K562 (cell line): ENCODE measurements around the gene HNRNPA2B1. TPM values are rescaled to one million over a fixed set of nuclear protein-coding genes. Genes with fewer than 3 reads are reported as not detected.

Experiments
- ARID1B ChIP-seq: fragments of 450-650 bp; IDR thresholded peaks from 2 replicates; pipeline ENCODE4 v1.6.1; 2016; ENCODE audit warnings: antibody characterized with exemption, mild to moderate bottlenecking, inconsistent platforms
- ASH1L ChIP-seq: fragments of 450-650 bp; IDR thresholded peaks from 2 replicates; pipeline ENCODE4 v1.6.1; 2018; ENCODE audit warnings: borderline replicate concordance, mild to moderate bottlenecking, low read depth; ENCODE audit not compliant: partially characterized antibody
- CREBBP ChIP-seq: IDR thresholded peaks from one replicate; pipeline ENCODE4 v1.6.1; 2012; ENCODE audit warnings: low read depth, mild to moderate bottlenecking, control low read depth, inconsistent platforms, low read length
- GATAD2B ChIP-seq: fragments of 450-650 bp; IDR thresholded peaks from 2 replicates; pipeline ENCODE4 v1.6.1; 2017; ENCODE audit warnings: mild to moderate bottlenecking, borderline replicate concordance
- JUND ChIP-seq, 2 experiments: IDR thresholded peaks; 2 replicates in 1 of 2; 3 replicates in 1 of 2; pipeline ENCODE4 v1.6.1; 2011; ENCODE audit warnings: borderline replicate concordance in 2 of 2, low read depth in 2 of 2, low read length in 2 of 2, improper control_type of control experiment in 1 of 2, missing biosample characterization in 1 of 2, missing genetic modification characterization in 1 of 2, missing genetic modification reagents in 1 of 2
- MAFG ChIP-seq: fragments of 450-650 bp; conservative IDR thresholded peaks from 2 replicates; pipeline ENCODE4 v1.6.1; 2016; ENCODE audit warnings: missing genetic modification characterization, missing compliant biosample characterization
- NFRKB ChIP-seq: fragments of 450-650 bp; IDR thresholded peaks from 2 replicates; pipeline ENCODE4 v1.6.1; 2016; ENCODE audit warnings: low read depth
- SNIP1 ChIP-seq: fragments of 450-650 bp; IDR thresholded peaks from 2 replicates; pipeline ENCODE4 v1.7.1; 2017; ENCODE audit warnings: low read depth, mild to moderate bottlenecking
- STAG1 ChIP-seq: sonication (generic); formaldehyde crosslinking; IDR thresholded peaks from 2 replicates; pipeline ENCODE4 v1.5.0; 2020; ENCODE audit warnings: missing genetic modification reagents, borderline replicate concordance
- TEAD4 ChIP-seq, 2 experiments: sonication (generic) in 1 of 2; formaldehyde crosslinking in 1 of 2; IDR thresholded peaks; 2 replicates each; pipeline versions ENCODE4 v1.6.1 to v1.8.0; 2012 to 2022; ENCODE audit warnings: borderline replicate concordance in 1 of 2, inconsistent platforms in 1 of 2, low read length in 1 of 2, mild to moderate bottlenecking in 1 of 2, missing genetic modification reagents in 1 of 2
- ZFP30 ChIP-seq: fragments of 250-450 bp; sonication (Bioruptor Pico); IDR thresholded peaks from 2 replicates; pipeline ENCODE4 v1.8.0; 2022; ENCODE audit warnings: moderate library complexity, mild to moderate bottlenecking, inconsistent platforms, borderline replicate concordance
- ZNF133 ChIP-seq: fragments of 250-450 bp; sonication (Bioruptor Pico); IDR thresholded peaks from 2 replicates; pipeline ENCODE4 v1.4.0; 2020; ENCODE audit warnings: mild to moderate bottlenecking
- ZNF174 ChIP-seq: fragments of 250-450 bp; sonication (Bioruptor Pico); IDR thresholded peaks from 2 replicates; pipeline ENCODE4 v1.4.0; 2020; ENCODE audit warnings: mild to moderate bottlenecking
- polyA plus RNA-seq, 8 experiments: library from polyadenylated mRNA; depleted of rRNA in 4 of 8; stranded (reverse) in 5 of 8; unstranded in 3 of 8; fragments of >200 nt; fragmentation: Nextera tagmentation in 2 of 8; fragmentation: Illumina TruSeq in 1 of 8; extraction: Ambion mirVana in 2 of 8; extraction: Trizol in 1 of 8; gene quantifications; 2 replicates each; pipeline versions ENCODE4 v1.2.1 to v1.2.3, GENCODE V29; 2011 to 2014; ENCODE audit warnings: inconsistent platforms in 1 of 8, missing spikeins in 1 of 8
- total RNA-seq, 7 experiments: library from RNA; depleted of rRNA in 6 of 7; stranded (reverse); fragments of >200 nt in 6 of 7; fragmentation: Illumina TruSeq in 2 of 7; extraction: Trizol in 2 of 7; gene quantifications; 2 replicates each; pipeline versions ENCODE4 v1.2.1 to v1.2.3, GENCODE V29; 2011 to 2021; ENCODE audit warnings: low replicate concordance in 1 of 7
- TF ChIP-seq, protein P1 (sequence below): fragments of 250-450 bp; sonication (Bioruptor Pico); IDR thresholded peaks from 2 replicates; pipeline ENCODE4 v1.8.0; 2021; ENCODE audit warnings: moderate library complexity, mild to moderate bottlenecking, inconsistent platforms
- TF ChIP-seq, protein P2 (sequence below): fragments of 250-450 bp; sonication (Bioruptor Pico); IDR thresholded peaks from 2 replicates; pipeline ENCODE4 v1.5.0; 2020; ENCODE audit warnings: mild to moderate bottlenecking, borderline replicate concordance
- TF ChIP-seq, protein P3 (sequence below): sonication (generic); formaldehyde crosslinking; IDR thresholded peaks from 2 replicates; pipeline ENCODE4 v1.5.0; 2020; ENCODE audit warnings: missing genetic modification reagents
- TF ChIP-seq, protein P4 (sequence below): fragments of 200-800 bp; sonication (Bioruptor generic); IDR thresholded peaks from 2 replicates; pipeline ENCODE4 v1.6.1; 2017; ENCODE audit warnings: missing genetic modification characterization, missing compliant biosample characterization
- TF ChIP-seq, protein P5 (sequence below), 2 experiments: fragments of 450-650 bp in 1 of 2; sonication (generic) in 1 of 2; formaldehyde crosslinking; conservative IDR thresholded peaks; 2 replicates each; pipeline versions ENCODE4 v1.4.0 to v1.8.1; 2020 to 2022; ENCODE audit warnings: mild to moderate bottlenecking in 1 of 2, missing genetic modification reagents in 1 of 2

Gene HNRNPA2B1
- total and polyA plus RNA-seq, 9 of the 15 experiments (the other 6 are each of a cell fraction or from before 2014, with no cell fraction given) = 630 to 1,989 (median 865) TPM

DNA sequence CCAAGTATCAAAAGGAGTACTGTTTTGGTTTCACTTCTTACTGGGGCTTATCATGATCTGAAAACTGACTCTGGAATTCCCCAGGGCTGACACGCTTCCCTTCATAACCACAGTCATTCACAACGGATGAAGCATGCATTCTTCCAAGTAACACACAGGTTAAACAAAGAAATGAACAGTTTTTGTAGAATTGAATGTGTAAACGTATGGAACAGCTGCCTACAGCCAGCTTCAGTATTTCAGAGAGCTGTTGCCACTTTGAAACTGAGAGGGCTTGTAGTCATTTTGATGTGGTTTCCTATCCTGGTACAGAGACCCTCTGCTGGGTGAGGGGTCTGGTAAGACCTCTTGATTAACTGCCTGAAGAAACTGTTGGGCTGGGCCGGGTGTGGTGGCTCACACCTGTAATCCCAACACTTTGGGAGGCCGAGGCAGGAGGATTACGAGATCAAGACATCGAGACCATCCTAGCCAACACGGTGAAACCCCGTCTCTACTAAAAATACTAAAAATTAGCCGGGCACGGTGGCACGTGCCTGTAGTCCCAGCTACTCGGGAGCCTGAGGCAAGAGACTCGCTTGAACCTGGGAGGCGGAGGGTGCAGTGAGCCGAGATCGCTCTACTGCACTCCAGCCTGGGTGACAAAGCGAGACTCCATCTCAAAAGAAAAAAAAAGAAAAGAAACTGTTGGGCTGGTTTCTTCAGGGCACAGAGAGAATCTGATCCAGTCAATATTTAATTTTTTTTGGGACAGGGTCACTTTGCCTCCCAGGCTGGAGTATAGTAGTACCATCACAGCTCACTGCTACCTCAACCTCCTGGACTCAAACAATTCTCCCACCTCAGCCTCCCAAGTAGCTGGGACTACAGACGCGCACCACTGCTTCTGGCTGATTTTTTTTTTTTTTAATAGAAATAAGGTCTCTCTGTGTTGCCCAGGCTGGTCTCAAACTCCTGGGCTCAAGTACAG is 43.8 kb downstream of the HNRNPA2B1 start (continued):
- TF ChIP-seq, protein P1, sequence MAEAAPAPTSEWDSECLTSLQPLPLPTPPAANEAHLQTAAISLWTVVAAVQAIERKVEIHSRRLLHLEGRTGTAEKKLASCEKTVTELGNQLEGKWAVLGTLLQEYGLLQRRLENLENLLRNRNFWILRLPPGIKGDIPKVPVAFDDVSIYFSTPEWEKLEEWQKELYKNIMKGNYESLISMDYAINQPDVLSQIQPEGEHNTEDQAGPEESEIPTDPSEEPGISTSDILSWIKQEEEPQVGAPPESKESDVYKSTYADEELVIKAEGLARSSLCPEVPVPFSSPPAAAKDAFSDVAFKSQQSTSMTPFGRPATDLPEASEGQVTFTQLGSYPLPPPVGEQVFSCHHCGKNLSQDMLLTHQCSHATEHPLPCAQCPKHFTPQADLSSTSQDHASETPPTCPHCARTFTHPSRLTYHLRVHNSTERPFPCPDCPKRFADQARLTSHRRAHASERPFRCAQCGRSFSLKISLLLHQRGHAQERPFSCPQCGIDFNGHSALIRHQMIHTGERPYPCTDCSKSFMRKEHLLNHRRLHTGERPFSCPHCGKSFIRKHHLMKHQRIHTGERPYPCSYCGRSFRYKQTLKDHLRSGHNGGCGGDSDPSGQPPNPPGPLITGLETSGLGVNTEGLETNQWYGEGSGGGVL (CRISPR knock-in tag) = no peak
- no peak for TF ChIP-seq STAG1 (CRISPR knock-in tag)
- no peak for TF ChIP-seq ZFP30 (CRISPR knock-in tag)
- TF ChIP-seq, protein P2, sequence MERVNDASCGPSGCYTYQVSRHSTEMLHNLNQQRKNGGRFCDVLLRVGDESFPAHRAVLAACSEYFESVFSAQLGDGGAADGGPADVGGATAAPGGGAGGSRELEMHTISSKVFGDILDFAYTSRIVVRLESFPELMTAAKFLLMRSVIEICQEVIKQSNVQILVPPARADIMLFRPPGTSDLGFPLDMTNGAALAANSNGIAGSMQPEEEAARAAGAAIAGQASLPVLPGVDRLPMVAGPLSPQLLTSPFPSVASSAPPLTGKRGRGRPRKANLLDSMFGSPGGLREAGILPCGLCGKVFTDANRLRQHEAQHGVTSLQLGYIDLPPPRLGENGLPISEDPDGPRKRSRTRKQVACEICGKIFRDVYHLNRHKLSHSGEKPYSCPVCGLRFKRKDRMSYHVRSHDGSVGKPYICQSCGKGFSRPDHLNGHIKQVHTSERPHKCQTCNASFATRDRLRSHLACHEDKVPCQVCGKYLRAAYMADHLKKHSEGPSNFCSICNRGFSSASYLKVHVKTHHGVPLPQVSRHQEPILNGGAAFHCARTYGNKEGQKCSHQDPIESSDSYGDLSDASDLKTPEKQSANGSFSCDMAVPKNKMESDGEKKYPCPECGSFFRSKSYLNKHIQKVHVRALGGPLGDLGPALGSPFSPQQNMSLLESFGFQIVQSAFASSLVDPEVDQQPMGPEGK (CRISPR knock-in tag) = no peak
- peak; percentile 75 for TF ChIP-seq TEAD4 (IDR thresholded peaks at IDR 0.05; ENCODE audit: low read length)
- TF ChIP-seq TEAD4 (CRISPR knock-in tag; IDR thresholded peaks at IDR 0.05; ENCODE audit: borderline replicate concordance) = no peak
- no peak for TF ChIP-seq NFRKB
- TF ChIP-seq, protein P3, sequence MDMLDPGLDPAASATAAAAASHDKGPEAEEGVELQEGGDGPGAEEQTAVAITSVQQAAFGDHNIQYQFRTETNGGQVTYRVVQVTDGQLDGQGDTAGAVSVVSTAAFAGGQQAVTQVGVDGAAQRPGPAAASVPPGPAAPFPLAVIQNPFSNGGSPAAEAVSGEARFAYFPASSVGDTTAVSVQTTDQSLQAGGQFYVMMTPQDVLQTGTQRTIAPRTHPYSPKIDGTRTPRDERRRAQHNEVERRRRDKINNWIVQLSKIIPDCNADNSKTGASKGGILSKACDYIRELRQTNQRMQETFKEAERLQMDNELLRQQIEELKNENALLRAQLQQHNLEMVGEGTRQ (CRISPR knock-in tag) = no peak
- TF ChIP-seq ASH1L = no peak
- no peak for TF ChIP-seq MAFG (tag)
- TF ChIP-seq, protein P4, sequence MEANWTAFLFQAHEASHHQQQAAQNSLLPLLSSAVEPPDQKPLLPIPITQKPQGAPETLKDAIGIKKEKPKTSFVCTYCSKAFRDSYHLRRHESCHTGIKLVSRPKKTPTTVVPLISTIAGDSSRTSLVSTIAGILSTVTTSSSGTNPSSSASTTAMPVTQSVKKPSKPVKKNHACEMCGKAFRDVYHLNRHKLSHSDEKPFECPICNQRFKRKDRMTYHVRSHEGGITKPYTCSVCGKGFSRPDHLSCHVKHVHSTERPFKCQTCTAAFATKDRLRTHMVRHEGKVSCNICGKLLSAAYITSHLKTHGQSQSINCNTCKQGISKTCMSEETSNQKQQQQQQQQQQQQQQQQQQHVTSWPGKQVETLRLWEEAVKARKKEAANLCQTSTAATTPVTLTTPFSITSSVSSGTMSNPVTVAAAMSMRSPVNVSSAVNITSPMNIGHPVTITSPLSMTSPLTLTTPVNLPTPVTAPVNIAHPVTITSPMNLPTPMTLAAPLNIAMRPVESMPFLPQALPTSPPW (CRISPR knock-in tag) = no peak; the same call in 1 of the 2 replicates
- no peak for TF ChIP-seq SNIP1
- peak; percentile 51; the same call in 1 of the 2 replicates for TF ChIP-seq JUND (IDR thresholded peaks at IDR 0.05; ENCODE audit: borderline replicate concordance, low read depth, low read length)
- TF ChIP-seq JUND (tag; IDR thresholded peaks at IDR 0.05; ENCODE audit: borderline replicate concordance, low read depth, low read length) = peak; percentile 45; the same call in 1 of the 3 replicates
- TF ChIP-seq CREBBP = no peak
- peak; percentile 25; the same call in 1 of the 2 replicates for TF ChIP-seq ARID1B
- TF ChIP-seq, protein P5, sequence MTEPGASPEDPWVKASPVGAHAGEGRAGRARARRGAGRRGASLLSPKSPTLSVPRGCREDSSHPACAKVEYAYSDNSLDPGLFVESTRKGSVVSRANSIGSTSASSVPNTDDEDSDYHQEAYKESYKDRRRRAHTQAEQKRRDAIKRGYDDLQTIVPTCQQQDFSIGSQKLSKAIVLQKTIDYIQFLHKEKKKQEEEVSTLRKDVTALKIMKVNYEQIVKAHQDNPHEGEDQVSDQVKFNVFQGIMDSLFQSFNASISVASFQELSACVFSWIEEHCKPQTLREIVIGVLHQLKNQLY (CRISPR knock-in tag; conservative IDR thresholded peaks at IDR 0.05) = no peak
- TF ChIP-seq GATAD2B = 0 out of 2 replicates have a peak, but pooled peaks have one; percentile 31
- no peak for TF ChIP-seq ZNF174
- no peak for TF ChIP-seq ZNF133 (CRISPR knock-in tag)
